Measurements from ENCODE around the gene SYS1. TPM values are rescaled to one million over a fixed set of nuclear protein-coding genes. Genes with fewer than 3 reads are reported as not detected.

SYS1 gene
- polyA plus RNA-seq, 1 donor: 18.7 TPM

- no peak for DNase-seq
Measured at GRCh38 chr20:45358282-45359068, 4.5 kb upstream of the SYS1 start.

GRCh38 chr20:45359069-45359405, 3.9 kb upstream of the SYS1 start:
- no peak for DNase-seq

GRCh38 chr20:45359406-45360148, 3.4 kb upstream of the SYS1 start:
- no peak for DNase-seq

- no peak for DNase-seq
Measured at GRCh38 chr20:45361793-45362192, 1.2 kb upstream of the SYS1 start.

GRCh38 chr20:45363611-45364492, 896 bp downstream of the SYS1 start:
- DNase-seq: no peak

- no peak for DNase-seq
Measured at GRCh38 chr20:45365444-45365970, 2.6 kb downstream of the SYS1 start.

- no peak for DNase-seq
Measured at GRCh38 chr20:45366192-45366591, 3.2 kb downstream of the SYS1 start.

- no peak for DNase-seq
Measured at GRCh38 chr20:45366631-45367030, 3.7 kb downstream of the SYS1 start.

GRCh38 chr20:45367126-45367525, 4.2 kb downstream of the SYS1 start:
- no peak for DNase-seq

- no peak for DNase-seq
Measured at GRCh38 chr20:45368221-45368980, 5.4 kb downstream of the SYS1 start.

GRCh38 chr20:45370571-45371160, 7.7 kb downstream of the SYS1 start:
- no peak for DNase-seq

GRCh38 chr20:45372241-45372640, 9.3 kb downstream of the SYS1 start:
- no peak for DNase-seq

GRCh38 chr20:45372646-45373352, 9.8 kb downstream of the SYS1 start:
- no peak for DNase-seq

GRCh38 chr20:45373353-45374100, 10.6 kb downstream of the SYS1 start:
- DNase-seq: peak; percentile 68

- no peak for DNase-seq
Measured at GRCh38 chr20:45374101-45374467, 11.1 kb downstream of the SYS1 start.

- DNase-seq: no peak
Measured at GRCh38 chr20:45374966-45375365, 12.0 kb downstream of the SYS1 start.

GRCh38 chr20:45377269-45377668, 14.3 kb downstream of the SYS1 start:
- no peak for DNase-seq

- no peak for DNase-seq
Measured at GRCh38 chr20:45378191-45378590, 15.2 kb downstream of the SYS1 start, which contains the start of gene TP53TG5. TSS of gene TP53TG5 (minus strand) at chr20:45378325. CDS start at chr20:45378236, 89 bp downstream.

- DNase-seq: no peak
Measured at GRCh38 chr20:45387274-45387673, 24.3 kb downstream of the SYS1 start.

- DNase-seq: no peak
Measured at GRCh38 chr20:45390931-45391330, 28.0 kb downstream of the SYS1 start.

All from hindlimb muscle (tissue), 1 donor.